ENCODE data around the gene PPP1R9B. TPM values are rescaled to one million over a fixed set of nuclear protein-coding genes. Genes with fewer than 3 reads are reported as not detected.

PPP1R9B gene
- total and polyA plus RNA-seq, 2 of the 8 experiments (the other 6 are each of a cell fraction or from before 2014, with no cell fraction given): 5.2 to 13.1 TPM

GRCh38 chr17:50145532-50146229, 4.8 kb downstream of the PPP1R9B start:
- 84% methylated on average over 8 of the region's 11 CpGs; no CpG with 5 or more reads in 1 of the 2 experiments for WGBS, 2 experiments (ENCODE audit: extremely low coverage in 1 of 2, insufficient coverage in 1 of 2, insufficient read length in 1 of 2, insufficient replicate concordance in 2 of 2, low coverage in 1 of 2, low lambda C conversion rate in 2 of 2, missing lambda C conversion rate in 1 of 2)
- Histone ChIP-seq H2BK20ac (ENCODE audit: low read length) (no peak overlapping the region), H3K36me3 (ENCODE audit: control insufficient read depth in 2 of 4, insufficient read depth in 4 of 4, low read length in 3 of 4) (peaks cover 0 to 6% (median 2%) of the 10 kb centered on the region in 4 experiments; a peak in 2 of 8 replicates), H3K27ac (ENCODE audit: low read depth, low read length) (no peak overlapping the region), H3K27me3 (replicated peaks in 1 of 4; ENCODE audit: control insufficient read depth in 3 of 4, extremely low read depth in 1 of 4, insufficient read depth in 3 of 4, low read length in 3 of 4) (peaks cover 2 to 17% (median 15%) of the 10 kb centered on the region in 4 experiments; a peak in 6 of 7 replicates), H3K56ac (replicated peaks; ENCODE audit: insufficient read length, low read depth, low read length) (no peak overlapping the region), H3K4ac (replicated peaks; ENCODE audit: insufficient read length, low read depth, low read length) (no peak overlapping the region), H3K4me1 (replicated peaks in 1 of 4; ENCODE audit: control insufficient read depth in 3 of 4, insufficient read depth in 4 of 4, low read length in 3 of 4) (peaks cover 0 to 28% (median 12%) of the 10 kb centered on the region in 4 experiments; a peak in 6 of 7 replicates), H3K79me1 (ENCODE audit: low read depth, low read length) (peaks cover 8% of the 10 kb centered on the region), H2BK5ac (ENCODE audit: low read depth, low read length) (no peak overlapping the region), H3K14ac (ENCODE audit: insufficient read length) (no peak overlapping the region), H2AFZ (ENCODE audit: low read length) (no peak overlapping the region), H4K20me1 (replicated peaks in 1 of 2; ENCODE audit: control insufficient read depth in 1 of 2, insufficient read depth in 2 of 2, low read length in 2 of 2) (peaks cover 9 to 16% of the 10 kb centered on the region in 2 experiments), H4K91ac (replicated peaks; ENCODE audit: insufficient read length, low read length) (no peak overlapping the region), H3K4me3 (ENCODE audit: extremely low read depth in 1 of 4, insufficient read depth in 2 of 4, low read depth in 3 of 4, low read length in 4 of 4) (no peak overlapping the region), H2BK15ac (ENCODE audit: low read length) (no peak overlapping the region), H2BK120ac (replicated peaks; ENCODE audit: low read depth, low read length) (no peak overlapping the region), H2AK5ac (ENCODE audit: low read depth, low read length) (no peak overlapping the region), H3K23me2 (ENCODE audit: low read depth, low read length) (peaks cover 19% of the 10 kb centered on the region), H3K9me3 (ENCODE audit: insufficient read depth in 2 of 2, low read depth in 1 of 2, low read length in 1 of 2) (no peaks in the 10 kb centered on the region), H3K4me2 (ENCODE audit: insufficient read depth in 1 of 2, low read depth in 2 of 2, low read length in 2 of 2) (no peak overlapping the region), H4K5ac (ENCODE audit: insufficient read length, low read depth, low read length) (no peak overlapping the region), H3K9ac (replicated peaks in 1 of 4; ENCODE audit: extremely low read depth in 1 of 4, low read depth in 3 of 4, low read length in 3 of 4) (no peak overlapping the region), H3K18ac (ENCODE audit: extremely low read depth, low read length) (no peak overlapping the region), H3K23ac (ENCODE audit: insufficient read length) (no peak overlapping the region), H2BK12ac (ENCODE audit: low read depth, low read length) (no peak overlapping the region), H3K79me2 (ENCODE audit: control insufficient read depth in 1 of 2, insufficient read depth in 2 of 2, low read length in 2 of 2) (no peaks in the 10 kb centered on the region; a peak in 1 of 4 replicates), H4K8ac (ENCODE audit: extremely low read depth, insufficient read depth, low read length) (no peak overlapping the region; the same call in 1 of the 2 replicates)
- DNase-seq (ENCODE audit: low read depth in 1 of 2, low spot score in 2 of 2): no peak
- ChIA-PET POLR2A (ENCODE audit: partially characterized antibody) (interaction anchor here (0.6 to 1.5 kb wide), 5 partner anchors 9 to 1839 kb away, joined by 3 to 4 read pairs (median 4); partner anchors contain the start of gene XYLT2), CTCF (ENCODE audit: partially characterized antibody) (interaction anchor here (0.6 to 21.6 kb wide), 22 partner anchors 3 to 184 kb away, joined by 3 to 299 read pairs (median 6); partner anchors contain the start of genes ITGA3, PDK2, PPP1R9B and SAMD14)
- TF ChIP-seq SP2 (IDR thresholded peaks at IDR 0.05; ENCODE audit: low read length): no peak
- no peak for TF ChIP-seq CHD1 (IDR thresholded peaks at IDR 0.05; ENCODE audit: low read depth, low read length)
- no peak for TF ChIP-seq TCF12 (IDR thresholded peaks at IDR 0.05; ENCODE audit: low read depth, low read length)
- no peak for TF ChIP-seq CBX8 (IDR thresholded peaks at IDR 0.05; ENCODE audit: borderline replicate concordance, low read depth, low read length)
- no peak for TF ChIP-seq CBX5 (IDR thresholded peaks at IDR 0.05; ENCODE audit: low read depth, low read length)
- no peak for TF ChIP-seq CEBPB (IDR thresholded peaks at IDR 0.05; ENCODE audit: low read depth, low read length)
- no peak for TF ChIP-seq CREB1 (IDR thresholded peaks at IDR 0.05)
- no peak for TF ChIP-seq NANOG (IDR thresholded peaks at IDR 0.05; ENCODE audit: insufficient read depth, low read depth, low read length, poor library complexity, severe bottlenecking)
- no peak for TF ChIP-seq MAFK (IDR thresholded peaks at IDR 0.05; ENCODE audit: low read depth, low read length)
- TF ChIP-seq TAF1 (IDR thresholded peaks at IDR 0.05; ENCODE audit: low read depth, low read length): no peak
- no peak for TF ChIP-seq POU5F1 (IDR thresholded peaks at IDR 0.05; ENCODE audit: low read depth, low read length)
- no peak for TF ChIP-seq BACH1 (IDR thresholded peaks at IDR 0.05; ENCODE audit: low read length)
- TF ChIP-seq, protein P1, sequence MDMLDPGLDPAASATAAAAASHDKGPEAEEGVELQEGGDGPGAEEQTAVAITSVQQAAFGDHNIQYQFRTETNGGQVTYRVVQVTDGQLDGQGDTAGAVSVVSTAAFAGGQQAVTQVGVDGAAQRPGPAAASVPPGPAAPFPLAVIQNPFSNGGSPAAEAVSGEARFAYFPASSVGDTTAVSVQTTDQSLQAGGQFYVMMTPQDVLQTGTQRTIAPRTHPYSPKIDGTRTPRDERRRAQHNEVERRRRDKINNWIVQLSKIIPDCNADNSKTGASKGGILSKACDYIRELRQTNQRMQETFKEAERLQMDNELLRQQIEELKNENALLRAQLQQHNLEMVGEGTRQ (IDR thresholded peaks at IDR 0.05; ENCODE audit: low read length): no peak
- FAIRE-seq: no peak
